Bone marrow (tissue), 2 donors: ENCODE data around the gene SRC.

Experiments
- DNase-seq, 2 donors: peaks; one replicate each; lab custom pipeline; 2025; lab: John Stamatoyannopoulos, UW

The SRC gene

DNA sequence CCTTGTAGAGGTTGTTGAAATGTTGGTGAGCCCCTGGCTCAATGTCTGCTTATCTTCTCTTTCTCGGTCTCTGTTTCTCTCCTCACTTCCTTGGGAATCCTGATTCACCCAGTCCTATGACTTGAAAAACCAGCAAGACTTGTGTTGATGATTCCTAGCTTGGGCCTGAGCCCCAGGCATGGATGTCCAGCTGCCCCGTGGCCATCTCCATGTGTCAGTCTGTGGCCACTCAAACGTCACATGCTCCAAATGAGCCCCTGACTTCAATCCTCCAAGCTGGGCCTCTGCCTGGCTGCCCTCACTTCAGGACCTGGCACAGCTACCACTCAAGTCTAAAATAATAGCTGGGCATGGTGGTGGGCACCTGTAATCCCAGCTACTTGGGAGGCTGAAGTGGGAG is 81.0 kb downstream of the SRC start:
- no peak for DNase-seq

DNA sequence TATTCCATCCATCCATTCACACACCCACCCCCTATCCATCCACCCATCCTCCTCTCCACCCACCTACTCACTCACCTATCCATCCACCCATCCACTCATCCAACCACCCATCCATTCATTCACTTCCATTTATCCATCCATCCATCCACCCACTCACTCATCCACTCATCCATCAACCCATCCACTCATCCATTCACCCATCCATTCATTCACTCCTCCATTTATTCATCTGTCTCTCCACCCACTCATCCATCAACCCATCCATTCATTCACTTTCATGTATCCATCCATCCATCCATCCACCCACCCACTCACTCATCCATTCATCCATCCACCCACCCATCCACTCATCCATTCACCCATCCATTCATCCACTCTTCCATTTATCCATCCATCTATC is 84.1 kb downstream of the SRC start:
- DNase-seq = no peak

DNA sequence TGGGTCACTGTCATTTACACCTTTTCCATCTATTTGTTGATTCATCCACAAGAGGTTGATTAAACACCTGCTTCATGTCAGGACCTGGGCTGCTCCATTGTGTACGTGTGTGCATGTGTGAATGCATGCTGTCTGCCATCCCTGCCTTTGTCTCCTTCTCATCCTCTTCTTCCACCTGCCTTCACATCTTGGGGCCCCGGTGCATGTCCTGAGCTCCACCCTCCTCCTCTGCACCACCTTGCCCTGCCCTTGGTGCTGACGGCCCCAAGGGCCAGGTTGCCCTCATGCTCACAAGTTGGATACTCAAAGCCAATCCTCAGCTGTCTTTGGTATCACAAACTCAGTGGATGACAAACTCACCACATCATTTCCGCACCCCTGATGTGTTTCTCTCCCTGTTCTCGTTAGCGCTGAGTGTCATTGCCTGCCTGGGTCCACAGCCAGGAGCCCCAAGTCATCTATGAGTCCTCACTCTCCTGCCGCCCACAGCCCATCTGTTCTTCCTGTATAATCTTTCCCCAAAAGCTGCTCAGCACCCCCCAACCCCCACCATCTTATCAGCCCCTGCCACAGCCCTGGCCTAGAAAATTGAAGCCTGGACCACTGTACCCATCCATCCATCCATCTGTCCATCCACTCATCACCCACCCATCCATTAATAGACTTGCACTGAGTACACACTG is 85.0 kb downstream of the SRC start:
- no peak for DNase-seq

DNA sequence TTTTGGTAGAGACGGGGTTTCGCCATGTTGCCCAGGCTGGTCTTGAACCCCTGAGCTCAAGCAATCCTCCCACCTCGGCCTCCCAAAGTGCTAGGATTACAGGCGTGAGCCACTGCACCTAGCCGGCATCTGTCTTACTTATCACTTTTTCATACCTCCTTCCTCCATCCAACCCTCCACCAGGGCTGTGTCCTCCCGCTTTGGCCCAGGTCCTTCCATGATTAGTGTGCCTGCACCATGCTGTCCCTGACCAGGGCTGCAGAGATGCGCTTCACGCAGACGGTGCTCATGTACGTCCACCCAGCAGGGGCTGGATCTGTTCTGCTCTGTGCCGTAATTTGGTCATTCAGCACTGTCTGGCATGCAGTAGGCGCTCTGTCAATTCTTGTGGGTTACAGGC is 85.8 kb downstream of the SRC start:
- DNase-seq = no peak

DNA sequence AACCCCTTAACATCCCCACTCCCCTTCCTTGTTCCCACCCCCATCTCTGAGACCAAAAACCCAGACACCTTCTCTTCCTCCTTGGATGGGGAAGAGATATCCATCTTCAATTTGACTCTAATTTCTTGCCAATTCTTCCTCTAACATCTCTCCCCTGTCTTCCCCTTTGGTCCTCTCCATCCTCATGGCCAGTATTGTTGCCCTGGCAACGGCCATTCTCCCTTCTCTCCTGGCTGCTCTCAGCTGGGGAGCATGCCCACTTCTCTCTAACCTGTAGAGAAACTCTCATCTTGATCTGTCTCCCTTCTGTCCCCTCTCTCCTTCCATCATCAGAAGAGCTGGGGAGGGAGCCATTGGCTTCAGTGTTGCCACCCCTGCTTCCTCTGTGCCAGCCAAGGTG is 86.7 kb downstream of the SRC start:
- no peak for DNase-seq

DNA sequence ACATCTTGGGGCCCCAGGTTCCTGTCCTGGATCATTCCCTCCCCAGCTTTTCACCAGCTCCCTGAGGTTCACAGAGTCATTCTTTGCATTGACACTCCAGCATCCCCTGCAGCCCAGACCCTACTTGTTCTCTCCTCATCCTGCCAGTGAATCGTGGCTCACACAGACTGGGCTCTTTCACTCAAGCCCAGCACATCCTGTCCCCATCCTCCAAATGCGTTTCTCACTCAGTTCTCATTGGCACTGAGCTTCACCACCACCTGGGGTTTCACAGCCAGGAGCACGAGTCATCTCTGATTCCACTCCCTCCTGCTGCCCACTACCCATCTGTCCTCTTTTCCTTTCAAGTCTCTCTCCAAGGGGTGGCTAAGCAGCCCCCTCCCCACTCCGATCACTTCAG is 89.7 kb downstream of the SRC start:
- no peak for DNase-seq

DNA sequence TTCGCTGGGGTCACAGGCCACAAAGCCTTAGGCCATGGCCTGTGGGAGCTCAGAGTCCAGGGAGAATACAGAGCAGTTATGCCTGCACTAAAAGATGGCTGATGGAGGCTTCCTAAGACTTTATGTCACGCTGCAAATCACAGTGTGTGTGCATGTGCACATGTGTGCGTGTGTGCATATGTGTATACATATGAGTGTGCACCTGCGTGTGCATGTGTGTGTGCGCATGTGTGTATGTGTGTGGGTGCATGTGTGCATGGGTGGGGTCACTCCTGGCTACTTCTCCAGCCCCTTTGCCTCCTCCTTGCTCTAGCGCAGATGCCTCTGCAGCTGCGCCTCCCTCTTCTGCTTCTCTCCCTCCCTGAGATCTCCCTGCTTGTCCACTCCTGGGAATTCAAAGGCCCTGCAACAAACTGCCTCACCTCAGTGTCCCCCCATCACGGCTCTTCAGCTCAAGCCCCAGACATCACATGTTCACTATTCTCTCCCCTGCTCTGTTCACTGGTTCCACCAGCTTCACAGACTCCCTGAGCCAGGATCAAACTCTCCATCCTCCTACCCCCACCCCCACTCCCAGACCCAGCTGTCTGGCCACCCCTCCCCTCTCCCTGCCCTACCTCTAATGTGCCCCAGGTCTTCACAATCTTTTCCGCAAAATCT is 90.7 kb downstream of the SRC start:
- no peak for DNase-seq

DNA sequence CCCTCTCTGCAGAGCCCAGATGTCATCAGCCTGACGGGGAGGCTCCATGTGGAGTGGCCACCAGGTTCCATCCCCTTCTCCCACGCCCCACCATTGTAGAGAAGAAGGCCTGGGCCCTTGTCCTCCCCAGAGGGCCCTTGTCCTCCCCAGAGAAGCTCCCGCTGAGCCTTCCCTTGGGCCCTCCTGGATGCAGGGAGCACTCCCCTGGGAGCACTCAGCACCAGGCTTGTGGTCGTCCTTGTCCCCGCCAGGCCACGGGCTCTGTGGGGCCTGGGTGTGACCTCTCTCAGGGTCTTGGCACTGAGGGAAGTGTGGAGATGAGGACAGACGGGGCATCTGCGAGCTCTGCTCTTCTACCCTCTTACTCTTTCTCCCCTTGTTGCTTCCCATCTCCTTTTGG is 91.7 kb downstream of the SRC start:
- DNase-seq = no peak

DNA sequence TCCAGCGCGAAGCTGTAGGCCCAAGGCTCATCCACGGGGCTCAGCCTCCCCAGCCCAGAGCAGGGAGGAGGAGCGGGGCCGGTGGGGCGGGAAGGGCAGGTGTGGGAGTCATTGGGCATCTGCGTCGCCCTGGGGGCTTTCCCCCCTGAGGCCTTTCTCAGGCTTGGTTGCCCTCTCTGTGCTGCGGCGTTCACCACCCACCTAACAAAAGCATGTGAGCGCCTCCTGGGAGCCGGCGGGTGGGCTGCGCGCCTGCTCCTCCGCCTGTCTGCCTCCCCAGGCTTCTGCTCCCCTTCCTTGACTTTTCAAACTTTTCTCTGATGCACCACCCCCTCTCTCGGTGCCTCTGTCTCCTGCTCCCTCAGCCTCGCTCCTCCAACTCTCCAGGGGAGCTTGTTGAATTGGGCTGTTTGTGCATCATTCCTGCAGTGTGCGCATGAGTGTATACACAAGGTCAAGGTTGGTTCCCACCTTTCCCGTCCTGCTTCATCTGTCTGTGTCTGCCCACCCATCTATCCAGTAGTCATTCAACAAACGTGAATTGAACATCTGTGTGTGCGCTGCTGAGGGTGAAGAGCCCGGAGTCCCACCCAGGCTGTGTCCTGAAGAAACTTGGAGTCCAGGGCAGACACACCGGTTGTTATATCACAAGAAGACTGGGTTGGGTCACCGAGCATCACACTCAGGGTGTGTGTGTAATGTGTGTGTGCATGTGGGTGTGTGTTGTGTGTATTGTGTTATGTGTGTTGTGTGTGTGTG is 92.7 kb downstream of the SRC start:
- no peak for DNase-seq

DNA sequence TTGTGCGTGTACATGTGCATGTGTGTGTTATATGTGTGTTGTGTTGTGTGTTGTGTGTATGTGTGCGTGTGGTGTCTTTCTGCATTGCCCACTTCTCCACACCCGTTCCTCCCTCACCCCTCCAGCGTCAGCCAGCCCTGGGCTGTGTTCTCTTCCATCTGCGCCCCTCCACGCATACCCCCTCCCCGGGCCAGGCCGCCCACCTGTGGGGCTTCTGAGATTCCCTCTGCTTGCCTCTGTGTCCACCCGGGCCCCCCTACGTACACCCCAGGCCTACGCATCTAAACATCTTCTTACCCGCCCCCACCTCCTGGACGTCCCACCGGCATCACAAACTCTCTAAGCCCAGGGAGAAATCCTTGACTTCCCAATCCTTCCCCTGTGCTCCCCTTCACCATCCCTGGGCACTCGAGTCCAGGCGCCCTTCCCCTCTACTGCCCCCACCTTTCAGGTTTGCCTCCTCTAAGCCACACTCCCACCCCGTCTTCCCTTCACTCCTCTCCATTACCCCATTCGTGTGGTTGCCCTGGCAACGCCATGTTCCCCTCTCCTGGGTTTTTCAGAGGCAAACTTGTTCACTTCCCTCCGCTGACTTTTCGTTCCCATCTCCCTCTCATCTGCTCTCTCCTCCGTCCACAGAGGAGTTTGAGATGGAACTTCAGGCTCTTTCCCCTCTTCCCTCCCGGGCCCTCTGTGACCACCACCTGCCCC is 93.4 kb downstream of the SRC start:
- no peak for DNase-seq

DNA sequence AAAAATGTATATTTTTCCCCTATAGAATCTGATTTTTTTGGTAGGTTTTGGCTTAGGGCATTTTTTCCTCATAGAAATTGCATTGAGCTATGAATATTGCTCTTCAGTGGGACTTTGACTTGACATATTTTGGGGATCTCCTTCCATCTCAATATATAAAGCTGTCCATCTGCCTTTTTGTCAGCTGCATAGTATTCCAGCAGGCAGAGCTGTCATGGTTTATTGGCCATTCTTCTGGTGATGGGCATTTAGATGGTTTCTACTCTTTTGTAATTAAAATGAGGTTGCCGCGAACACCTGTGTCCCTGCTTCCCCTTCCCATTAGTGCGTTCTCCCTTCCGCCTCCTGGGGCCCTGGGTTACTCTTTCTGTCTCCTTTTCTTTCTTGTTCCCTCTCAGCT is 95.1 kb downstream of the SRC start:
- DNase-seq = no peak

DNA sequence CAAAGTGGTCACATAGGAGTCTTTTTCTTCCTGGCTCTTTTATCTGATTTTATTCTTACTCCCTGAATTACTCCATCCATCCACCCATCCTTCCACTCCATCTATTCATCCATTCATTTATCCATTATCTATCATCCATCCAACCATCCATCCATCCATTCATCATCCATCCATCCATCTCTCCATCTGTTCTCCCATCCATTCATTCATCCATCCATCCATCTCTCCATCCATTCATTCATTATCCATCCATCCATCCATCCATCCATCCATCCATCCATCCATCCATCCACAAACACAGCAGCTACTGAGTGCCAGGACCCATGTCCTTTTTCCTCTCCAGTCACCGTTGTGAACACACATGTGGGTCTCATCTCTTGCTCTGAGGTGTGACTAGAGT is 96.6 kb downstream of the SRC start:
- DNase-seq = no peak

DNA sequence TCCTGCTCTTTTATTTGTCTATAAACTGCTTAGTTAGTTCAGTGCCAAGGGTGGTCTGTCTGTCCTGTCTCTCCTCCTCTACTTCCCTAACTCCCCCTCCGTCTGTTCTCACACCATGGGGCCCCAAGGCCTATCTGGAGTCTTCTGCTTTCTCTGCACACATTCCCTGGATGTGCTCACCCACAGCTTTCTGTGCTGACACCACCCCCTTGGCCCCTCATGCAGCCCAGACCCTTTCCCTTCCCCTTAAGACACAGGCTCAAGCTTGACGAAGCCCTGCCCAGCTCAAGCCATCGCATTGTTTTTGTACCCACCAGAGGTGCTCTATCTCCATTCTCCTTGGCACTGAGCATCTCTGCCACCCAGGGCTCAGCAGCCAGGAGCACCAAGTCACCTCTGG is 97.0 kb downstream of the SRC start:
- DNase-seq = no peak

DNA sequence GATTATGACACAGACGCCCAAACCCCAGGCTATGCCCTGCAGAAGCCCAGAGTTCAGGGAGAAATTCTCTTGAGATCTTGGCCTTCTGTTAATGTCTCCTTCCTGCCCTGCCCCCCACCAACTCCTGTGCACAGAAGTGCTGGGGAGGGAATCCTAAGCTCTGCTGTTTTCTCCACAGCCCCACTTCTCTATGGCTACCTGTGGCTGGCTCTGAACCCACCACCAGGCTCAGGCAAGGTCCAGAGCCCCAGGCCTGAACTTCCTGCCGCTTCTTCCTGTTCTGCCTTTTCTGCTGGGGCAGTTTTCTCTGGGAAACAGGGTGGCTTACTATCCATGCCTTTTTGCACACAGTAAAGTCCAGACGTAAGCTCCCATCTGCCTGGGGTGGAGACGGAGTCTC is 97.7 kb downstream of the SRC start:
- no peak for DNase-seq

DNA sequence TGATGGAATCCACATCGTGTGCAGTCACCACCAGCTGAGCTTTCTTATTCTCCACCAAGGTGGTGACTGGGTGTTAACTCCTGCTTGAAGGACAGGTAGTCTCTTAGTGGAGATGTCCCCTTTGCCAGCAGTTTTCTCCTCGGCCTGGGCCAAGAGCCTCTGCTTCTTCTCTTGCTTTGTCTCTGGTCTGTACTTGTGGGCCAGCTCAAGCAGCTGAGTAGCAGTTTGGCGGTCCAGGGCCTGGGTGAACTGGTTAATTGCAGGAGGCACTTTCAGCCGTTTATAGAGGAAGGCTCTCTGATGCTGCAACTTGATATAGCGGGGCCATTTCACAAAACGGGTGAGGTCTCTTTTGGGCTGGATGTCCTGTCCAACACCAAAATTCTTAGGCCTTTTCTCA is 99.1 kb downstream of the SRC start:
- DNase-seq = no peak

DNA sequence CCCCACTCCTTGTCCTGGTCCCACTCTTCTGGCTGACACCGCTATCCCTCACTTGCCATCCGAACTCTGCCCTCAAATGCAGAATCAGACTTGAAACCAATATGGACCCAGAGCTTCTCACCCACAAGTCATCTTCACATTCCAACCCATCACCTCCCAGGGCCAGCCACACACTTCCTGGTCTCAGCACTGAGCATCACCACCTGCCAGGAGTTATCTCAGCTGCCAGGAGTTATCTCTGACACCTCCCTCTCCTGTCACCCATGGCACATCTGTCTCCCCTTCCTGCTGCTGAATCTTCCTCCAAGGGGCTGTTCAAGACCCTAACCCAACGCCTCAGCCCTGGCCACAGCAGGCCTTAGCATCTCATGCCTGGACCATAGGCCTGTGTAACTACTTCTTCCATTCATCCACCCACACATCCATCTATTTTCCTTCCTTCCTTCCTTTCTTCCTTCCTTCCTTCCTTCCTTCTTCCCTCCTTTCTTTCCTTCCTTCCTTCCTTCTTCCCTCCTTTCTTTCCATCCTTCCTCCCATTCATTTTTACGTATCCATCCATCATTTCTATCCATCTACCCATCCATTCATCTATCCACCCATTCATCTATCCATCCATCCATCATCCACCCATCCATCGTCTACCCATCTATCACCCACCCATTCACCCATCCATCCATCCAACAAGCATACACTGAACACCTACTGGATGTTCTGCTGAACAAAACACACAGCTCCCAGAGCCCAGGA is 100.5 kb downstream of the SRC start:
- no peak for DNase-seq

DNA sequence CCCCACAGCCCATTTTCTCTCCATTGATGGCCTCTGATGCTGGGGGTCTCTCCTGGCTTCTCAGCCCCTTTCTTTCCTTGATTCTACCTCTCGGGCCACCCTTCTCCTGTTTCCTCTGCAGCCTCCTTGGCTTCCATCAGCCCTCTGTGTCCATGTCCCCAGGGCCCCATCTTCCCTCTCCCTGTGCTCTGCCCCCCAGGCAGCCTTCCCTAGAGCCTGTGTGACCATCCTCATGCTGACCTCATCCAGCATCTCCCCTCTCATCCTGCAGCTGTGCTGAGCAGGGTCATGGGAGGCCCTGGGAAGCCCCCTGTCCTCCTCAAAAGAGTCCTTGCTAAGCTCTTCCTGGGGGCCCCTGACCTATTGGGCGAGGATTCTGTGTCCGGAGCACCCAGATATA is 101.7 kb downstream of the SRC start:
- DNase-seq = no peak

DNA sequence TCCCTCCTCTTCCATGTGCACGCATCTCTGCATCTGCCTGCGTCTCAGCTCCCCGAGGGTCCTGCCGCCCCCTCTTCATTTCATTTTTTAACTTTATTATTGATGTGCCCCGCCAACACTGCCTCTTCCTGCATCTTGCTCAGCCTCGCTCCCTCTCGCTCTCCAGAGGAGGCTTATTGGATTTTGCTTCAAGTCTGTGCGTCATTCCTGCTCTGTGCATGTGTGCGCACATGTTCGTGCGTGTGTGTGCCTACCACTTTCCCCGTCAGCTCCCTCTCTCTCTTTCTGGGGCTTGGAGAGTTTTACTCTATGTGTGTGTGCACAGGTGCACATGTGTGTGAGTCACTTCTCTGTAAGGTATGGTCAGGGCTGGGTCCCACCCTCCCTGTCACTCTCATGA is 103.3 kb downstream of the SRC start:
- DNase-seq = no peak

DNA sequence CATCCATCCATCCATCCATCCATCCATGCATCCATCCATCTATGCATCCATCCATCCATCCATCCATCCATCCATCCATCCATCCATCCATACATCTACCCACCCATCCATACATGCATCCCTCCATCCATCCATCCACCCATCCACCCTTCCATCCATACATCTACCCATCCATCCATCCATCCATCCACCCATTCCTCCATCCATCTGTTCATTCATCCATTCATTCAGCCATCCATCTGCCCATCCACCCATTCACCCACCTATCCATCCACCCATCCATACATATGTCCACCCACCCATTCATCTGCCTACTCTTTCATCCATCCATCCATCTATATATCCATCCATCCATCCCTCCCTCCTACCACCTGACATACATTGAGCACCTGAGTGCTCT is 104.4 kb downstream of the SRC start:
- no peak for DNase-seq

DNA sequence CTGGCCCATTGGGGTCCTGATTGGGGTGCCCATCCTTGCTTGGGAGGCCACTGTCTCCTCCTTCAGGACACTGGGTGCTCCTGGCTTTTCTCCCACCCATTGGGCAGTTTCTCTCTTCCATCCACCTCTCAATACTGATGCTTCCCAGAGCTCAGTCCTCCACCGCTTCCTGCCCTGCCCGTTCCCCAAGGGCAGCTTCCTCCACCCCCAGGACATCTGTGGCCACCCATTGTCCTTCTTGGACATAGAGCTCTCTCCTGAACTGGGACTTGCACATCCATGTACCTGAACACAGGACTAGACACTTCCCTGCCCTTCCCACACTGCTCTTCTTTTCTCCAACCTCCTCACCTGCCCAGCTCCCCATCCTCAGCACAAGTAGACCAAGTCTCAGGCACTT is 105.7 kb downstream of the SRC start:
- no peak for DNase-seq

DNA sequence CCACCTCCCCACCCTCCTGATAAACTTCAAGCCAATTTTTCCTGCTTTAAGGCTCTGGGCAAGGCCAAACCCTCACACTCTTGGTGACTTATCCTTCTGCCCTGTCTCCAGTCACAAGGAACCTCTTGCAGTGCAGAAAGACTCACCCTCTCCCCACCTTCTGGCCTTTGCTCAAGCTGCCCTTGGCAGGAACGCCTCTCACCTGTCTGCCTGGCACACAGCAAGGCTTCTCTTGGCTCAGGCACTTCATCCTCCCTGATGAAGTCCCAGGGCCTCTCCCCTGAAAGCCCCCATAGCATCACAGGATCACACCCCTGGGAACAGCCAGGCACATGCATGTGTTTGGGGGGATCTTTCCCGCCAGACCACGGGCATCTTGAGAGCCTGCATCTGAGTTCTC is 106.3 kb downstream of the SRC start:
- no peak for DNase-seq

DNA sequence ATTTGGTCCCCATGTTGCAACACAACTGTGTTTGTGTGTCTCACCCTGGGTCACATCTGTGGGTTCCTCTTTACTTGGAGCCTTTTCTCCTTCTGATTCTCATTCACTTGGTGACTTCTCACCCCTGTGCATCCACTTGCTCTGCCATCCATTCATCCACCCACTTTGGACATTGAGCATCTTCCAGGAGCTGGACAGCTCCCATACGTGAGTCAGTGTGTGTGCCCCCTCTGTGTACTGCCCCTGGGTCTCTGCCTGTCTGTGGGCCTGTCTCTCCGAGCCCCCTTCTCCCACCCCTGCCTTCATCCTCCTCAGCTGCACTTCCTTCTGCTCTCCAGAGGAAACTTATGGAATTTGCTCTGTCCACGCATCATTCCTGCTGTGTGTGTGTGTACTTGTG is 107.3 kb downstream of the SRC start:
- no peak for DNase-seq
